IMR-90 (cell line): ENCODE measurements around the gene TMEM179. TPM values are rescaled to one million over a fixed set of nuclear protein-coding genes. Genes with fewer than 3 reads are reported as not detected.

Experiments
- ATAC-seq: fragments of 200-7000 bp; cut with Tn5 transposase; 2 replicates; pipeline ENCODE4 v1.9.1; 2020; ENCODE audit warnings: low read depth, mild to moderate bottlenecking, moderate library complexity
- BruUV-seq: library from RNA; stranded (reverse); fragments of 400-500 nt; replicated peaks from 2 replicates; lab custom pipeline; 2021; lab: Mats Ljungman, UMichigan
- CTCF ChIA-PET: fragments of 300-600 bp; formaldehyde crosslinking; extraction: SDS; loops from one replicate; lab custom pipeline; 2021; ENCODE audit warnings: antibody characterized with exemption; lab: Yijun Ruan, JAX
- POLR2A ChIA-PET: fragments of 300-600 bp; sonication (Branson Sonifier 250); formaldehyde crosslinking; loops from one replicate; lab custom pipeline; 2022; ENCODE audit warnings: antibody characterized with exemption; ENCODE audit not compliant: unreplicated experiment; lab: Charles Lee
- DNase-seq: peaks from one replicate; pipeline ENCODE4 v3.0.0; 2013
- H2AFZ ChIP-seq: replicated peaks from 2 replicates; pipeline ENCODE3; 2013; ENCODE audit warnings: low read length, mild to moderate bottlenecking; ENCODE audit not compliant: poor library complexity
- H2AK5ac ChIP-seq: 2 replicates; pipeline ENCODE4 v1.6.1; 2013; ENCODE audit warnings: low read depth, low read length, inconsistent platforms
- H2AK9ac ChIP-seq: replicated peaks from 2 replicates; pipeline ENCODE3; 2013; ENCODE audit warnings: mild to moderate bottlenecking, low read depth, low read length, moderate library complexity; ENCODE audit not compliant: poor library complexity
- H2BK120ac ChIP-seq: 2 replicates; pipeline ENCODE4 v1.6.1; 2013; ENCODE audit warnings: low read depth, low read length, inconsistent platforms
- H2BK15ac ChIP-seq: 3 replicates; pipeline ENCODE4 v1.6.1; 2013; ENCODE audit warnings: low read depth, low read length, inconsistent platforms
- H2BK20ac ChIP-seq: 2 replicates; pipeline ENCODE4 v1.6.1; 2013; ENCODE audit warnings: low read depth, mild to moderate bottlenecking, inconsistent platforms, low read length, moderate library complexity
- H2BK5ac ChIP-seq: 2 replicates; pipeline ENCODE4 v1.6.1; 2013; ENCODE audit warnings: mild to moderate bottlenecking, low read depth, low read length, inconsistent platforms; ENCODE audit not compliant: poor library complexity, severe bottlenecking
- H3K14ac ChIP-seq: replicated peaks from 2 replicates; pipeline ENCODE4 v1.6.1; 2013; ENCODE audit warnings: low read depth, low read length, inconsistent platforms
- H3K18ac ChIP-seq: 2 replicates; pipeline ENCODE4 v1.6.1; 2013; ENCODE audit warnings: low read depth, low read length, control low read depth
- H3K23ac ChIP-seq: 2 replicates; pipeline ENCODE4 v1.6.1; 2013; ENCODE audit warnings: low read depth, low read length, inconsistent platforms
- H3K27ac ChIP-seq: 2 replicates; pipeline ENCODE4 v1.5.1; 2013; ENCODE audit warnings: mild to moderate bottlenecking, control low read depth, low read length; ENCODE audit not compliant: insufficient read depth
- H3K27me3 ChIP-seq: 2 replicates; pipeline ENCODE4 v1.6.1; 2013; ENCODE audit warnings: low read length; ENCODE audit not compliant: control insufficient read depth, insufficient read depth
- H3K36me3 ChIP-seq: 2 replicates; pipeline ENCODE4 v1.6.1; 2013; ENCODE audit warnings: low read length, mixed read lengths; ENCODE audit not compliant: control insufficient read depth, insufficient read depth
- H3K4ac ChIP-seq: 2 replicates; pipeline ENCODE4 v1.6.1; 2013; ENCODE audit warnings: low read depth, low read length, inconsistent platforms
- H3K4me1 ChIP-seq: 2 replicates; pipeline ENCODE4 v1.6.1; 2013; ENCODE audit warnings: low read length, mixed read lengths; ENCODE audit not compliant: control insufficient read depth, insufficient read depth
- H3K4me2 ChIP-seq: 2 replicates; pipeline ENCODE4 v1.6.1; 2013; ENCODE audit warnings: low read depth, mild to moderate bottlenecking, control low read depth, low read length, moderate library complexity
- H3K4me3 ChIP-seq: 2 replicates; pipeline ENCODE4 v1.5.1; 2013; ENCODE audit warnings: low read depth, mild to moderate bottlenecking, control low read depth, low read length, moderate library complexity; ENCODE audit not compliant: insufficient read depth
- H3K56ac ChIP-seq: 2 replicates; pipeline ENCODE4 v1.6.1; 2013; ENCODE audit warnings: low read length, inconsistent platforms; ENCODE audit not compliant: insufficient read depth; ENCODE audit errors: extremely low read depth
- H3K79me1 ChIP-seq, 2 experiments: 2 replicates each; pipeline ENCODE4 v1.6.1; 2013; ENCODE audit warnings: low read length in 2 of 2, inconsistent platforms in 1 of 2, low read depth in 1 of 2
- H3K9ac ChIP-seq: 2 replicates; pipeline ENCODE4 v1.6.1; 2013; ENCODE audit warnings: low read depth, low read length, control low read depth
- H3K9me1 ChIP-seq: 2 replicates; pipeline ENCODE4 v1.6.1; 2013; ENCODE audit warnings: low read length, inconsistent platforms; ENCODE audit not compliant: insufficient read depth
- H3K9me3 ChIP-seq: 2 replicates; pipeline ENCODE4 v1.6.1; 2013; ENCODE audit warnings: low read length; ENCODE audit not compliant: control insufficient read depth, insufficient read depth
- H4K20me1 ChIP-seq: 2 replicates; pipeline ENCODE4 v1.6.1; 2013; ENCODE audit warnings: low read length, inconsistent platforms; ENCODE audit not compliant: insufficient read depth
- H4K5ac ChIP-seq: 2 replicates; pipeline ENCODE4 v1.6.1; 2013; ENCODE audit warnings: mild to moderate bottlenecking, low read depth, low read length, control low read depth
- H4K8ac ChIP-seq, 2 experiments: 2 replicates each; pipeline ENCODE4 v1.6.1; 2013; ENCODE audit warnings: low read depth in 2 of 2, low read length in 2 of 2, control low read depth in 1 of 2, inconsistent platforms in 1 of 2
- H4K91ac ChIP-seq: 2 replicates; pipeline ENCODE4 v1.6.1; 2013; ENCODE audit warnings: low read depth, low read length, inconsistent platforms; ENCODE audit not compliant: insufficient read depth
- BHLHE40 ChIP-seq: fragments of 150-350 bp; IDR thresholded peaks from 2 replicates; pipeline ENCODE4 v1.6.1; 2016; ENCODE audit warnings: mild to moderate bottlenecking, low read depth, low read length
- CEBPB ChIP-seq: IDR thresholded peaks from 2 replicates; pipeline ENCODE4 v1.6.1; 2012; ENCODE audit warnings: low read depth, low read length, improper control_type of control experiment
- CHD1 ChIP-seq: IDR thresholded peaks from 2 replicates; pipeline ENCODE4 v1.6.1; 2012; ENCODE audit warnings: low read depth, low read length, improper control_type of control experiment
- MAFK ChIP-seq: IDR thresholded peaks from 2 replicates; pipeline ENCODE4 v1.6.1; 2012; ENCODE audit warnings: low read depth, low read length, improper control_type of control experiment
- MAZ ChIP-seq: IDR thresholded peaks from 2 replicates; pipeline ENCODE4 v1.6.1; 2012; ENCODE audit warnings: low read depth, mild to moderate bottlenecking, low read length, improper control_type of control experiment, moderate library complexity, borderline replicate concordance
- MXI1 ChIP-seq: IDR thresholded peaks from 2 replicates; pipeline ENCODE4 v1.6.1; 2012; ENCODE audit warnings: low read depth, mild to moderate bottlenecking, low read length, moderate library complexity, borderline replicate concordance
- NFE2L2 ChIP-seq: fragments of 150-350 bp; IDR thresholded peaks from 2 replicates; pipeline ENCODE4 v1.6.1; 2016; ENCODE audit warnings: low read depth, mild to moderate bottlenecking, low read length
- POLR2A ChIP-seq: IDR thresholded peaks from 2 replicates; pipeline ENCODE4 v1.6.1; 2012; ENCODE audit warnings: mild to moderate bottlenecking, low read depth, low read length
- RAD21 ChIP-seq: IDR thresholded peaks from 2 replicates; pipeline ENCODE4 v1.6.1; 2012; ENCODE audit warnings: low read length, improper control_type of control experiment
- RCOR1 ChIP-seq: IDR thresholded peaks from 2 replicates; pipeline ENCODE4 v1.6.1; 2012; ENCODE audit warnings: mild to moderate bottlenecking, low read length, improper control_type of control experiment; ENCODE audit not compliant: insufficient replicate concordance
- RFX5 ChIP-seq: IDR thresholded peaks from 2 replicates; pipeline ENCODE4 v1.8.0; 2012; ENCODE audit warnings: low read depth, mild to moderate bottlenecking, low read length, moderate library complexity
- SMC3 ChIP-seq: fragments of 150-350 bp; IDR thresholded peaks from 2 replicates; pipeline ENCODE4 v1.6.1; 2016; ENCODE audit warnings: low read depth, mild to moderate bottlenecking, antibody characterized with exemption, low read length, moderate library complexity
- WGBS, 2 experiments: methylation state at CpG; one replicate each; pipeline versions ENCODE4 v1.1.5 to v1.1.7; 2013; ENCODE audit warnings: missing lambda C conversion rate in 2 of 2; ENCODE audit not compliant: insufficient read length in 1 of 2; ENCODE audit errors: extremely low coverage in 2 of 2; 5-methylcytosine and 5-hydroxymethylcytosine counted together
- dilution Hi-C: fragments of 300-500 bp; cut with HindIII; formaldehyde crosslinking; loops from one replicate; pipeline ENCODE4 v1.14.3; 2018; ENCODE audit warnings: low sequenced_read_pairs; ENCODE audit not compliant: unreplicated experiment
- in situ Hi-C: fragments of 300-500 bp; cut with MboI; formaldehyde crosslinking; loops from 3 replicates; pipeline ENCODE4 v1.14.3; 2019; ENCODE audit warnings: low sequenced_read_pairs, inconsistent platforms, mixed read lengths
- intact Hi-C: fragments of 100-400 bp; cut with micrococcal nuclease; formaldehyde crosslinking; loops from 2 replicates; pipeline ENCODE4 v1.10.0; 2022
- polyA plus RNA-seq, 3 experiments: library from polyadenylated mRNA; depleted of rRNA; stranded (reverse); fragments of >200 nt; gene quantifications; 2 replicates each; pipeline ENCODE4 v1.2.3, GENCODE V29; 2012; ENCODE audit warnings: low replicate concordance in 1 of 3
- total RNA-seq: library from RNA; depleted of rRNA; stranded (reverse); fragments of >200 nt; gene quantifications from 2 replicates; pipeline ENCODE4 v1.2.3, GENCODE V29; 2012
- TF ChIP-seq, protein P1 (sequence below): fragments of 150-350 bp; IDR thresholded peaks from 2 replicates; pipeline ENCODE4 v1.6.1; 2016; ENCODE audit warnings: low read depth, mild to moderate bottlenecking, low read length, moderate library complexity, borderline replicate concordance
- TF ChIP-seq, protein P2 (sequence below): conservative IDR thresholded peaks from 2 replicates; pipeline ENCODE4 v1.5.1; 2012; ENCODE audit warnings: mild to moderate bottlenecking, low read depth, low read length, improper control_type of control experiment
- TF ChIP-seq, protein P3 (sequence below): fragments of 150-350 bp; IDR thresholded peaks from 2 replicates; pipeline ENCODE4 v1.6.1; 2017; ENCODE audit warnings: mild to moderate bottlenecking, antibody characterized with exemption, low read length, low read depth

TMEM179 gene
- total and polyA plus RNA-seq, 2 of the 4 experiments (the other 2 are of a cell fraction), result not detected

- POLR2A ChIA-PET, result no interaction called here
- BruUV-seq, result no TSS peak
- H4K5ac ChIP-seq, result no peak overlapping the region
- no peak overlapping the region for H3K23ac ChIP-seq
- peaks cover 6% of the 10 kb centered on the region; the same call in 1 of the 2 replicates for H3K27me3 ChIP-seq
- H3K4me3 ChIP-seq, result no peak overlapping the region
- intact Hi-C loops (no loop called here), dilution Hi-C loops (no loop called here), in situ Hi-C loops (loop anchor here (25.0 kb wide), 1 partner anchor 469 kb away; the partner anchor contains the start of gene ASPG)
- no peak overlapping the region for H3K9ac ChIP-seq
- no peak overlapping the region for H2BK20ac ChIP-seq
- no peak for DNase-seq
- no peak overlapping the region for H3K27ac ChIP-seq
- no peak overlapping the region for H4K8ac ChIP-seq
- no peak overlapping the region for H4K91ac ChIP-seq
- ATAC-seq, result no peak
- no peaks in the 10 kb centered on the region for H3K9me3 ChIP-seq
- no peak overlapping the region for H2AFZ ChIP-seq
- CTCF ChIA-PET, result interaction anchor here (0.9 kb wide), 1 partner anchor 479 kb away, joined by 3 read pairs; no protein-coding TSS in a partner anchor
- H3K79me1 ChIP-seq, result no peaks in the 10 kb centered on the region
- no peak overlapping the region for H3K14ac ChIP-seq
- no peak overlapping the region for H3K4me2 ChIP-seq
- H3K4ac ChIP-seq, result no peak overlapping the region
- H2BK5ac ChIP-seq, result no peak overlapping the region
- H3K36me3 ChIP-seq, result no peaks in the 10 kb centered on the region
- no peak overlapping the region for H3K18ac ChIP-seq
- no peak overlapping the region for H3K56ac ChIP-seq
- H2AK5ac ChIP-seq, result no peak overlapping the region
- H4K20me1 ChIP-seq, result no peaks in the 10 kb centered on the region
- H3K4me1 ChIP-seq, result no peaks in the 10 kb centered on the region
- WGBS, 2 experiments, result 15% methylated on average over 4 of the region's 13 CpGs; no CpG with 5 or more reads in 1 of the 2 experiments
- no peaks in the 10 kb centered on the region for H3K9me1 ChIP-seq
- no peak overlapping the region for H2BK15ac ChIP-seq
- H2BK120ac ChIP-seq, result no peak overlapping the region
- H2AK9ac ChIP-seq, result no peak overlapping the region
- no peak for TF ChIP-seq POLR2A
- TF ChIP-seq MXI1, result no peak
- TF ChIP-seq CHD1, result no peak
- TF ChIP-seq, protein P1, sequence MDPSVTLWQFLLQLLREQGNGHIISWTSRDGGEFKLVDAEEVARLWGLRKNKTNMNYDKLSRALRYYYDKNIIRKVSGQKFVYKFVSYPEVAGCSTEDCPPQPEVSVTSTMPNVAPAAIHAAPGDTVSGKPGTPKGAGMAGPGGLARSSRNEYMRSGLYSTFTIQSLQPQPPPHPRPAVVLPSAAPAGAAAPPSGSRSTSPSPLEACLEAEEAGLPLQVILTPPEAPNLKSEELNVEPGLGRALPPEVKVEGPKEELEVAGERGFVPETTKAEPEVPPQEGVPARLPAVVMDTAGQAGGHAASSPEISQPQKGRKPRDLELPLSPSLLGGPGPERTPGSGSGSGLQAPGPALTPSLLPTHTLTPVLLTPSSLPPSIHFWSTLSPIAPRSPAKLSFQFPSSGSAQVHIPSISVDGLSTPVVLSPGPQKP, result no peak
- TF ChIP-seq MAFK, result no peak
- no peak for TF ChIP-seq NFE2L2
- no peak for TF ChIP-seq MAZ
- no peak for TF ChIP-seq SMC3
- TF ChIP-seq, protein P2, sequence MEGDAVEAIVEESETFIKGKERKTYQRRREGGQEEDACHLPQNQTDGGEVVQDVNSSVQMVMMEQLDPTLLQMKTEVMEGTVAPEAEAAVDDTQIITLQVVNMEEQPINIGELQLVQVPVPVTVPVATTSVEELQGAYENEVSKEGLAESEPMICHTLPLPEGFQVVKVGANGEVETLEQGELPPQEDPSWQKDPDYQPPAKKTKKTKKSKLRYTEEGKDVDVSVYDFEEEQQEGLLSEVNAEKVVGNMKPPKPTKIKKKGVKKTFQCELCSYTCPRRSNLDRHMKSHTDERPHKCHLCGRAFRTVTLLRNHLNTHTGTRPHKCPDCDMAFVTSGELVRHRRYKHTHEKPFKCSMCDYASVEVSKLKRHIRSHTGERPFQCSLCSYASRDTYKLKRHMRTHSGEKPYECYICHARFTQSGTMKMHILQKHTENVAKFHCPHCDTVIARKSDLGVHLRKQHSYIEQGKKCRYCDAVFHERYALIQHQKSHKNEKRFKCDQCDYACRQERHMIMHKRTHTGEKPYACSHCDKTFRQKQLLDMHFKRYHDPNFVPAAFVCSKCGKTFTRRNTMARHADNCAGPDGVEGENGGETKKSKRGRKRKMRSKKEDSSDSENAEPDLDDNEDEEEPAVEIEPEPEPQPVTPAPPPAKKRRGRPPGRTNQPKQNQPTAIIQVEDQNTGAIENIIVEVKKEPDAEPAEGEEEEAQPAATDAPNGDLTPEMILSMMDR, result no peak
- TF ChIP-seq CEBPB, result no peak
- no peak for TF ChIP-seq RCOR1
- no peak for TF ChIP-seq RFX5
- TF ChIP-seq RAD21, result no peak
- TF ChIP-seq, protein P3, sequence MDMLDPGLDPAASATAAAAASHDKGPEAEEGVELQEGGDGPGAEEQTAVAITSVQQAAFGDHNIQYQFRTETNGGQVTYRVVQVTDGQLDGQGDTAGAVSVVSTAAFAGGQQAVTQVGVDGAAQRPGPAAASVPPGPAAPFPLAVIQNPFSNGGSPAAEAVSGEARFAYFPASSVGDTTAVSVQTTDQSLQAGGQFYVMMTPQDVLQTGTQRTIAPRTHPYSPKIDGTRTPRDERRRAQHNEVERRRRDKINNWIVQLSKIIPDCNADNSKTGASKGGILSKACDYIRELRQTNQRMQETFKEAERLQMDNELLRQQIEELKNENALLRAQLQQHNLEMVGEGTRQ, result no peak
- TF ChIP-seq BHLHE40, result no peak
These were observed 48.1 kb downstream of the TMEM179 start for GRCh38 chr14:104556256-104557021.
